K562 (cell line): Measurements from ENCODE around the gene PIM3. TPM values are rescaled to one million over a fixed set of nuclear protein-coding genes. Genes with fewer than 3 reads are reported as not detected.

ENCODE experiments used
- ATF1 ChIP-seq, 2 experiments: fragments of 450-650 bp in 1 of 2; IDR thresholded peaks; 2 replicates each; pipeline ENCODE4 v1.6.1; 2016; ENCODE audit warnings: missing compliant biosample characterization in 1 of 2, missing genetic modification characterization in 1 of 2
- ATF3 ChIP-seq, 2 experiments: fragments of 450-650 bp in 1 of 2; sonication (generic) in 1 of 2; formaldehyde crosslinking in 1 of 2; IDR thresholded peaks in 1 of 2; conservative IDR thresholded peaks in 1 of 2; 2 replicates each; pipeline versions ENCODE4 v1.6.1 to v1.8.1; 2016 to 2023; ENCODE audit warnings: mild to moderate bottlenecking in 2 of 2, moderate library complexity in 2 of 2, inconsistent platforms in 1 of 2, missing genetic modification reagents in 1 of 2
- CBFA2T2 ChIP-seq: fragments of 450-650 bp; conservative IDR thresholded peaks from 2 replicates; pipeline ENCODE4 v1.6.1; 2017; ENCODE audit warnings: mild to moderate bottlenecking
- CCNT2 ChIP-seq: IDR thresholded peaks from 2 replicates; pipeline ENCODE4 v1.6.1; 2011; ENCODE audit warnings: borderline replicate concordance, low read depth, mild to moderate bottlenecking, moderate library complexity, mixed read lengths, low read length; ENCODE audit not compliant: insufficient read length; ENCODE audit errors: extremely low read depth
- CREM ChIP-seq: IDR thresholded peaks from 2 replicates; pipeline ENCODE4 v1.6.1; 2014; ENCODE audit warnings: antibody characterized with exemption, low read depth
- CXXC5 ChIP-seq: fragments of 250-450 bp; sonication (Bioruptor Pico); IDR thresholded peaks from 2 replicates; pipeline ENCODE4 v1.8.0; 2022; ENCODE audit warnings: inconsistent platforms, mild to moderate bottlenecking, moderate library complexity
- ELF1 ChIP-seq: fragments of 200-800 bp; sonication (Bioruptor generic); IDR thresholded peaks from 2 replicates; pipeline ENCODE4 v1.6.1; 2016; ENCODE audit warnings: missing genetic modification characterization, missing compliant biosample characterization
- FOSL1 ChIP-seq: fragments of 200-800 bp; sonication (Bioruptor generic); conservative IDR thresholded peaks from 2 replicates; pipeline ENCODE4 v1.6.1; 2016; ENCODE audit warnings: missing genetic modification characterization, missing compliant biosample characterization
- FOXK2 ChIP-seq, 2 experiments: fragments of 450-650 bp; IDR thresholded peaks in 1 of 2; conservative IDR thresholded peaks in 1 of 2; 2 replicates each; pipeline ENCODE4 v1.6.1; 2016; ENCODE audit warnings: low read depth in 2 of 2, mild to moderate bottlenecking in 1 of 2
- MITF ChIP-seq: IDR thresholded peaks from 2 replicates; pipeline ENCODE4 v1.6.1; 2014; ENCODE audit warnings: antibody characterized with exemption
- MNT ChIP-seq, 2 experiments: fragments of 450-650 bp; conservative IDR thresholded peaks; 2 replicates each; pipeline ENCODE4 v1.6.1; 2017; ENCODE audit warnings: mild to moderate bottlenecking in 2 of 2, moderate library complexity in 2 of 2
- NCOR1 ChIP-seq: fragments of 450-650 bp; IDR thresholded peaks from 2 replicates; pipeline ENCODE4 v1.6.1; 2016; ENCODE audit warnings: mild to moderate bottlenecking, moderate library complexity
- POLR2G ChIP-seq: fragments of 200-400 bp; formaldehyde crosslinking; IDR thresholded peaks from 2 replicates; pipeline ENCODE4 v1.6.1; 2017; ENCODE audit warnings: low read depth, mild to moderate bottlenecking, antibody characterized with exemption, low read length, moderate library complexity
- RAD51 ChIP-seq: fragments of 450-650 bp; IDR thresholded peaks from 2 replicates; pipeline ENCODE4 v1.7.1; 2016; ENCODE audit warnings: low read depth, mild to moderate bottlenecking, borderline replicate concordance
- SIN3A ChIP-seq, 2 experiments: fragments of 150-350 bp in 1 of 2; IDR thresholded peaks; 2 replicates each; pipeline ENCODE4 v1.6.1; 2011 to 2016; ENCODE audit warnings: borderline replicate concordance in 2 of 2, low read depth in 2 of 2, low read length in 2 of 2, mild to moderate bottlenecking in 2 of 2, moderate library complexity in 2 of 2; ENCODE audit not compliant: control insufficient read depth in 1 of 2
- SOX6 ChIP-seq: fragments of 450-650 bp; IDR thresholded peaks from 2 replicates; pipeline ENCODE4 v1.6.1; 2014; ENCODE audit warnings: mild to moderate bottlenecking
- THRA ChIP-seq: fragments of 450-650 bp; IDR thresholded peaks from 2 replicates; pipeline ENCODE4 v1.6.1; 2017; ENCODE audit warnings: mild to moderate bottlenecking, moderate library complexity
- ZBTB7A ChIP-seq: IDR thresholded peaks from 2 replicates; pipeline ENCODE4 v1.6.1; 2011; ENCODE audit warnings: low read depth, mild to moderate bottlenecking, low read length, moderate library complexity, borderline replicate concordance; ENCODE audit not compliant: control insufficient read depth
- ZKSCAN1 ChIP-seq: fragments of 150-350 bp; IDR thresholded peaks from 2 replicates; pipeline ENCODE4 v1.6.1; 2016; ENCODE audit warnings: low read depth, low read length
- ZNF41 ChIP-seq: fragments of 250-450 bp; sonication (Bioruptor Pico); conservative IDR thresholded peaks from 2 replicates; pipeline ENCODE4 v1.4.0; 2020; ENCODE audit warnings: mild to moderate bottlenecking
- polyA plus RNA-seq, 8 experiments: library from polyadenylated mRNA; depleted of rRNA in 4 of 8; stranded (reverse) in 5 of 8; unstranded in 3 of 8; fragments of >200 nt; fragmentation: Nextera tagmentation in 2 of 8; fragmentation: Illumina TruSeq in 1 of 8; extraction: Ambion mirVana in 2 of 8; extraction: Trizol in 1 of 8; gene quantifications; 2 replicates each; pipeline versions ENCODE4 v1.2.1 to v1.2.3, GENCODE V29; 2011 to 2014; ENCODE audit warnings: inconsistent platforms in 1 of 8, missing spikeins in 1 of 8
- total RNA-seq, 7 experiments: library from RNA; depleted of rRNA in 6 of 7; stranded (reverse); fragments of >200 nt in 6 of 7; fragmentation: Illumina TruSeq in 2 of 7; extraction: Trizol in 2 of 7; gene quantifications; 2 replicates each; pipeline versions ENCODE4 v1.2.1 to v1.2.3, GENCODE V29; 2011 to 2021; ENCODE audit warnings: low replicate concordance in 1 of 7

Gene PIM3
- total and polyA plus RNA-seq, 9 of the 15 experiments (the other 6 are each of a cell fraction or from before 2014, with no cell fraction given) = 0.24 to 40.5 (median 5.3) TPM

GRCh38 chr22:49962012-49962750, 1.6 kb downstream of the PIM3 start (continued):
- TF ChIP-seq RAD51 (peak; percentile 31; the same call in 1 of the 2 replicates), MNT (conservative IDR thresholded peaks at IDR 0.05) (peak in 1 of 2 experiments; percentile 70; a peak in 2 of 4 replicates), NCOR1 (peak; percentile 59), CREM (peak; percentile 43; the same call in 1 of the 2 replicates), SOX6 (peak; percentile 36; the same call in 1 of the 2 replicates), ZBTB7A (peak; percentile 24; the same call in 1 of the 2 replicates), ZNF41 (no peak), FOSL1 (tag) (peak; percentile 25; the same call in 1 of the 2 replicates), THRA (no peak), ATF3 (IDR thresholded peaks at IDR 0.05) (peak; percentile 21; the same call in 1 of the 2 replicates), ATF3 (CRISPR knock-in tag; conservative IDR thresholded peaks at IDR 0.05) (no peak), MITF (peak; percentile 60; the same call in 1 of the 2 replicates), FOXK2 (conservative IDR thresholded peaks at IDR 0.05 in 1 of 2, IDR thresholded peaks at IDR 0.05 in 1 of 2; ENCODE audit: low read depth in 2 of 2) (peak in 1 of 2 experiments; percentile 39; a peak in 1 of 4 replicates), POLR2G (peak; percentile 9; the same call in 1 of the 2 replicates), CCNT2 (peak; percentile 67), ATF1 (CRISPR knock-in tag; IDR thresholded peaks at IDR 0.05) (no peak), ATF1 (tag; IDR thresholded peaks at IDR 0.05) (0 out of 2 replicates have a peak, but pooled peaks have one; percentile 35), CBFA2T2 (no peak), ELF1 (tag) (0 out of 2 replicates have a peak, but pooled peaks have one; percentile 49), SIN3A (IDR thresholded peaks at IDR 0.05; ENCODE audit: borderline replicate concordance in 2 of 2, control insufficient read depth in 1 of 2, low read depth in 2 of 2, low read length in 2 of 2) (peak; percentile 17 to 62; a peak in 2 of 4 replicates), CXXC5 (peak; percentile 29; the same call in 1 of the 2 replicates), ZKSCAN1 (no peak)
